ENCODE measurements around the gene STX17. TPM values are rescaled to one million over a fixed set of nuclear protein-coding genes. Genes with fewer than 3 reads are reported as not detected.
A peak's percentile ranks its signal among the peaks of the same experiment; 100 is the strongest.

Gene STX17
- total and polyA plus RNA-seq, 11 donors: 5.8 to 29.1 (median 20.4) TPM

- no peak for ATAC-seq
- DNase-seq: no peak
- no peak for TF ChIP-seq POLR2A (IDR thresholded peaks at IDR 0.05)
- TF ChIP-seq CTCF (IDR thresholded peaks at IDR 0.05): no peak
- no peak overlapping the region for H3K4me3 ChIP-seq
- H3K4me1 ChIP-seq: peaks cover 0 to 7% (median 0%) of the 10 kb centered on the region in 12 donors
- WGBS, 4 donors: 44 to 60% (median 56%) methylated on average over 1 of the region's 1 CpG
- intact Hi-C loops (cut with DNase I): no loop called here
- no peaks in the 10 kb centered on the region for H3K27me3 ChIP-seq
- H3K27ac ChIP-seq: no peak overlapping the region
- H3K36me3 ChIP-seq: peaks cover 0 to 9% (median 0%) of the 10 kb centered on the region in 9 donors
- H3K9me3 ChIP-seq: no peaks in the 10 kb centered on the region
Measured at GRCh38 chr9:99860266-99860665, 46.2 kb upstream of the STX17 start.

GRCh38 chr9:99863955-99864354 lies 42.5 kb upstream of the STX17 start:
- no peak for ATAC-seq
- intact Hi-C loops (cut with DNase I): no loop called here
- WGBS, 4 donors: 82 to 88% (median 82%) methylated on average over 2 of the region's 2 CpGs

GRCh38 chr9:99866398-99866797 lies 40.1 kb upstream of the STX17 start:
- TF ChIP-seq POLR2A (IDR thresholded peaks at IDR 0.05) (no peak), CTCF (IDR thresholded peaks at IDR 0.05) (no peak)
- H3K4me1 ChIP-seq: peaks cover 0 to 11% (median 0%) of the 10 kb centered on the region in 12 donors
- peak overlapping the region in 4 of 12 donors; percentile 16 to 46 (median 26) for H3K27ac ChIP-seq
- peak; percentile 53 to 75 (median 66) for ATAC-seq
- no peaks in the 10 kb centered on the region for H3K27me3 ChIP-seq
- WGBS, 4 donors: 50 to 60% (median 58%) methylated on average over 2 of the region's 2 CpGs
- no peak for DNase-seq
- no peak overlapping the region for H3K4me3 ChIP-seq
- H3K36me3 ChIP-seq: no peaks in the 10 kb centered on the region
- intact Hi-C loops (cut with DNase I): no loop called here
- H3K9me3 ChIP-seq: no peaks in the 10 kb centered on the region

More at GRCh38 chr9:99863955-99864354, 42.5 kb upstream of the STX17 start:
- TF ChIP-seq CTCF (IDR thresholded peaks at IDR 0.05): no peak
- no peak for TF ChIP-seq POLR2A (IDR thresholded peaks at IDR 0.05)
- peaks cover 0 to 15% (median 0%) of the 10 kb centered on the region in 12 donors for H3K4me1 ChIP-seq
- DNase-seq: no peak
- H3K36me3 ChIP-seq: no peaks in the 10 kb centered on the region
- H3K9me3 ChIP-seq: no peaks in the 10 kb centered on the region
- no peak overlapping the region for H3K4me3 ChIP-seq
- no peak overlapping the region for H3K27ac ChIP-seq
- no peaks in the 10 kb centered on the region for H3K27me3 ChIP-seq

GRCh38 chr9:99867536-99867935 lies 38.9 kb upstream of the STX17 start:
- no peaks in the 10 kb centered on the region for H3K27me3 ChIP-seq
- H3K4me1 ChIP-seq: peaks cover 0 to 11% (median 0%) of the 10 kb centered on the region in 12 donors
- TF ChIP-seq CTCF (IDR thresholded peaks at IDR 0.05): no peak
- no peak for TF ChIP-seq POLR2A (IDR thresholded peaks at IDR 0.05)
- intact Hi-C loops (cut with DNase I): no loop called here
- H3K9me3 ChIP-seq: no peaks in the 10 kb centered on the region
- 64 to 90% (median 72%) methylated on average over 3 of the region's 3 CpGs for WGBS, 4 donors
- ATAC-seq (no peak), DNase-seq (no peak)
- H3K36me3 ChIP-seq: no peaks in the 10 kb centered on the region
- no peak overlapping the region for H3K27ac ChIP-seq
- no peak overlapping the region for H3K4me3 ChIP-seq
